Measurements from ENCODE around the gene MANBA.

Gene MANBA

GRCh38 chr4:102684610-102685052, 76.1 kb downstream of the MANBA start:
- Mint-ChIP-seq H3K9me3 (no peaks in the 10 kb centered on the region), H3K4me1 (no peaks in the 10 kb centered on the region), H3K36me3 (peaks cover under 1% of the 10 kb centered on the region), H3K4me3 (no peak overlapping the region), H3K27ac (no peak overlapping the region)
- ATAC-seq: peak; percentile 66
- no peak for DNase-seq (ENCODE audit: low spot score in 2 of 2)

DNA sequence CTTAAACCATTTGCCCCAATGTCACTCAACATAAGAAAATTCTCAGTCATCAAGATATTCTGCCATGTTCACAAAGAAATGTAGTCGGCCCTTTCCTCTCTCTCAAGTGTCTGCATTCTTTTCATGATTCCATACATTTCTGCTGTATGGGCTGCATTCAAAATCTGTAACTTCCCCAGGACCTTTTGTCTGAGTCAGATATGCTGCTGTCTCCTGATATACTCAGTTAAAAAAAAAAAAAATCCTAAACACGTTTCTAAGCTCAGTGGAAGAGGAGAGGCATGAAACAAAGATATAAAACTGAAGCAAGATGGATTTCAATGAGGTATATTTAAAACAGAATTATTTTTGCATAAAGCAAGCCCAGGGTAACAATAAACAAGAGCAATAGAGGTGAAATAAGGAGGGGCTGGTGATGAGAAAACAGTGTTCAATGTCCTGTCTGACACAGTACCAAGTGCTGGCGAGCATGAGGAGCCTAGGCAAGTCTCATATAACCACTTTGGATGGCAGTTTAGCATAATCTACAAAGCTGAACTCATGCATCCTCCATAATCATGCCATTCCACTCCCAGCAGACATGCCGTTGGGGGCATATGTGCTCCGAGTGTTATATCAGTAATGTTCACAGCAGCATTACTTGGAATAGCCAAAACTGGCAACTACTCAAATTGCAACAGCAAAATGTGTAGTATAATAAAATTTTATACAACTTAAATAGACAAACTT, 76.7 kb downstream of the MANBA start:
- Mint-ChIP-seq H3K9me3 (no peaks in the 10 kb centered on the region), H3K27ac (no peak overlapping the region), H3K4me3 (no peak overlapping the region), H3K36me3 (no peaks in the 10 kb centered on the region), H3K4me1 (no peaks in the 10 kb centered on the region)
- no peak for DNase-seq (ENCODE audit: low spot score in 2 of 2)
- no peak for ATAC-seq

DNA sequence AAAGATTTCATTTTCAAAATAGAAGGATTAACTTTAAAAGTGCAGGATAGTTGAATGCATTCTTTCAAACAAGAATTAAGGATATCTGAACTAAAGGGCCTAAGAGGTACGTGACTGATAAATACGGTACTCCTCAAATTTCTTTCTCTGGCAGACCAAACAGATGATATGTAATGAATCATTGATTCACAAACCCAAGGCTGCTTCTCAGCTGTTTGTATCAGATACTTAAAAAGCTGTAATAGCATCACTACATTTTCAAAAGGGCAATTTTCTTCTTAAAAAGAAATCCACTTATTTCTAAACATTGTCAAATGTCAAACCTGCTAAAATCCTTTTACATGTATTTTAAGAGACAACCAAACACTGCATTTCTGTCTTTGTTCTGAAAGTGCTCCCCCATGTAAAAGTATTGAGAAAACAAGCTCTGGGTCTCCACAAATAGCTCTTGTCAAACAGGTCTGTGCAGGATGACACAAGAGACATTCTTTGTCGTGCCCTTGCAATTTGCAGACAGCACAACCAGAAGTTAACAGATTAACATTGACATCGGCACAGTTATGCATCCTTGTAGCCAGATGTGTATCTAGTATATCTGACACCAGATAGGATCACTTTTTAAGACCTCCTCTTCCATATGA, 82.0 kb downstream of the MANBA start:
- no peaks in the 10 kb centered on the region for H3K36me3 Mint-ChIP-seq
- no peak overlapping the region for H3K4me3 Mint-ChIP-seq
- ATAC-seq (no peak), DNase-seq (ENCODE audit: low spot score in 2 of 2) (no peak)
- H3K27ac Mint-ChIP-seq: no peak overlapping the region
- H3K9me3 Mint-ChIP-seq: no peaks in the 10 kb centered on the region
- H3K4me1 Mint-ChIP-seq: no peaks in the 10 kb centered on the region

DNA sequence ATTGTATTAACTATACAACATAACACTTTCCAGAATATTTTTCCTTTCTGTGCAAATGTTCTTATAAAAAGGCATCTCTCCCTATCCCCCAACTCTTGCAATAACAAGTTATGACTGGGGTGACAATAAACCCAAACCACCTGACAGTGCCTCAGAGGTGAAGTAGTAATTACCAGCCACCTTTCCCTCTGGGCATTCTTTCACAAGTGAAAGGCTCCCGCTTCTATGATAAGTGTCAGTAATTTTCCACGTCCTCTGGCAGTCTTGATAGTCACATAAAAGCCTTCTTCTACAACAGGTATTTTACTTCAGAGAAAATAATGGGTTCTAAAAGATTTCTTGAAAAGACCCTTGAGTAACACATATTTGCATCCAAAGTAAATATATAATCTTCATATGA, 82.7 kb downstream of the MANBA start:
- H3K36me3 Mint-ChIP-seq: no peaks in the 10 kb centered on the region

GRCh38 chr4:102675141-102675540, 85.6 kb downstream of the MANBA start:
- H3K36me3 Mint-ChIP-seq: peaks cover 8% of the 10 kb centered on the region
- H3K4me3 Mint-ChIP-seq: no peak overlapping the region
- no peak overlapping the region for H3K27ac Mint-ChIP-seq
- no peak for DNase-seq (ENCODE audit: low spot score in 2 of 2)
- no peaks in the 10 kb centered on the region for H3K4me1 Mint-ChIP-seq
- no peak for ATAC-seq
- no peaks in the 10 kb centered on the region for H3K9me3 Mint-ChIP-seq

More for the DNA sequence above, 82.7 kb downstream of the MANBA start:
- DNase-seq (ENCODE audit: low spot score in 2 of 2) (no peak), ATAC-seq (no peak)
- Mint-ChIP-seq H3K4me1 (no peaks in the 10 kb centered on the region), H3K4me3 (no peak overlapping the region), H3K27ac (no peak overlapping the region), H3K9me3 (no peaks in the 10 kb centered on the region)

- no peak for ATAC-seq
- Mint-ChIP-seq H3K4me1 (no peaks in the 10 kb centered on the region), H3K9me3 (no peaks in the 10 kb centered on the region), H3K36me3 (peaks cover 43% of the 10 kb centered on the region), H3K4me3 (no peak overlapping the region), H3K27ac (no peak overlapping the region)
- DNase-seq (ENCODE audit: low spot score in 2 of 2): no peak
Measured at GRCh38 chr4:102667001-102667400, 93.8 kb downstream of the MANBA start.

DNA sequence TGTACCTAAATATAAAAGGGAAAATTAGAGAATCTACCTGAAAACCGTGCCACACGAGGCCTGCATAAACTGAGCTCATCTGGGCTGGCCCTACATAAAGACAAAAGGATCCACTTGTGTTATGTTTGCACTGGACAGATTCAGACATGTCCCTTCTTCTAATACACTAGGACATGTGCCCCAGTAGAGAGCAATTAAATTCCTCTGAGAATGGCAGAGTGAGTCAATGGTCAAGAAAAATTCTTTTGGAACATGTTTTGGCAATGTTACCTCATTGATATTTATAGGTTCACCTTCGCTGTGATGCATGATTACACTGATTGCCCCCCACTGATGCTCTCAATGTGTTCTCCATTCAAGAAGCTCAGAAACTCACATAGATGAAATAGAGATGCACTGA, 95.2 kb downstream of the MANBA start:
- ATAC-seq: no peak
- no peaks in the 10 kb centered on the region for H3K9me3 Mint-ChIP-seq
- H3K4me1 Mint-ChIP-seq: no peaks in the 10 kb centered on the region
- H3K4me3 Mint-ChIP-seq: no peak overlapping the region
- no peak for DNase-seq (ENCODE audit: low spot score in 2 of 2)
- peaks cover 37% of the 10 kb centered on the region for H3K36me3 Mint-ChIP-seq
- no peak overlapping the region for H3K27ac Mint-ChIP-seq

- H3K4me1 Mint-ChIP-seq: no peaks in the 10 kb centered on the region
- H3K4me3 Mint-ChIP-seq: no peak overlapping the region
- DNase-seq (ENCODE audit: low spot score in 2 of 2): no peak
- no peak overlapping the region for H3K27ac Mint-ChIP-seq
- H3K9me3 Mint-ChIP-seq: no peaks in the 10 kb centered on the region
- no peak for ATAC-seq
- peaks cover 20% of the 10 kb centered on the region for H3K36me3 Mint-ChIP-seq
Measured at GRCh38 chr4:102663073-102663472, 97.7 kb downstream of the MANBA start.

DNA sequence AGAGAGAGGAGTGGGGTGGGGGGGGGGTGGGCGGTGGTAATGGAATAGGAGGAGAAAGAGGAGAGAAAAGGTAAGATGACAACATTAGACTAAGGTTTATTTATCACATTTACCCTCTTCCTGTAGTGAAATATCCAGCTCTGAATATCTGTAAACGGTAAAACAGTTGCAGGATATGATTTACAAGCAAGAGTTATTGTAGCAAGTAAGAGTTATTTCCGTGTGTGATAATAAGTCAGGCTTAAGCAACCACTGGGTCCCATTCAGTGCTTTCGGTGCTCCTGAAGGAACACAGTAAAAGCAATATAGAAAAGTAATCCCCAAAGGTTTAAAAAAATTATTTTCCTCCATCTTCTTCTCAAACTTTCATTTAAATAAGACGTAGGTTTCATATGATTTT, 103.6 kb downstream of the MANBA start:
- DNase-seq (ENCODE audit: low spot score in 2 of 2) (no peak), ATAC-seq (no peak)
- Mint-ChIP-seq H3K27ac (no peak overlapping the region), H3K4me1 (no peaks in the 10 kb centered on the region), H3K9me3 (no peaks in the 10 kb centered on the region), H3K36me3 (no peaks in the 10 kb centered on the region), H3K4me3 (no peak overlapping the region)

- Mint-ChIP-seq H3K4me1 (no peaks in the 10 kb centered on the region), H3K4me3 (no peak overlapping the region), H3K27ac (no peak overlapping the region), H3K36me3 (peaks cover 9% of the 10 kb centered on the region), H3K9me3 (no peaks in the 10 kb centered on the region)
- no peak for ATAC-seq
- DNase-seq (ENCODE audit: low spot score in 2 of 2): no peak
Measured at GRCh38 chr4:102647117-102647516, 113.7 kb downstream of the MANBA start.

DNA sequence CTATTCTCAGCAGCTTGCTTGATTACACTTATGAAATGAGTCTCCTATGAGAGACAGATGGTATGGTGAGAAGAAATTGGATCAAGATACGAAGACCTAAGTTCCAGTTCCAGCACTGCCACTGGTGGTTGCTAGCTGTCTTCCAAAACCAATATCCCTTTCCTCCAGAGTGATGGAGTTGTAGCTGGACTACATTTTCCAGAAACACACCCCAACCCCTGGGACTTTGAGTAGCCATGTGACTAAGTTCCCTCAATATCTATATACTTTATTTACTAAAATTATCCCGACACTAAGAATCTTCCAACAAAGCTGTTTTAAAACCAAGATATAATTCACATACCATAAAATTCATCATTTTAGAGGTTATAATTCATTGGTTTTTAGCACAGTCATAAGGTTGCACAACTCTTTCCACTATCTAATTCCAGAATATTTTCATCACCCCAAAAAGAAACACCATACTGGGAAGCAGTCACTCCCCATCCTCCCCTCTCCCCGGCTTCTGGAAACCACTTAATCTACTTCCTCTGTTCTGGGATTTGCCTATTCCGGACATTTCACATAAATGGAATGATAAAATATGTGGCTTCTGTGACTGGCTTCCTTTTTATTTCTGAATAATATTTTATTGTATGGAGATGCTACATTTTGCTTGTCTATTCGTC, 118.0 kb downstream of the MANBA start:
- Mint-ChIP-seq H3K36me3 (peaks cover 5% of the 10 kb centered on the region), H3K4me3 (no peak overlapping the region), H3K9me3 (no peaks in the 10 kb centered on the region), H3K4me1 (no peaks in the 10 kb centered on the region), H3K27ac (no peak overlapping the region)
- ATAC-seq (no peak), DNase-seq (ENCODE audit: low spot score in 2 of 2) (no peak)

DNA sequence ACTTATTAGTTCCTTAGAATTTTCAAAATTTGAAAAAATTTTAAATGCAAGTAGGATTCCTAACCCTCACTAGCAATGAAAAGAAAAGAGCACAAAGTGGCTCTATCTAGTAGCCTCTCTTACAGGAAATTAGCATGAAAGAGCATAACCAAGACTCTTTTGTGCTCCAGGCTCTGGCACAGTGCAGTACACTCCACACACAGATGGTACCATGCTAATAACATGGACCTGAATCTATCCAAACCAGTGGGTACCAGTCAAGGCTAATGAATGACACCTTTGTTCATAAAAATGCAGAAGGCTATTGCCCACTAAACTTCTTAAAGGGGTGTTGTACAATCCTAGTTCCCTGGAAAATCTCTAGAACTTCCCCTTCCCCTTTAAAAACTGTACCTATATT, 119.0 kb downstream of the MANBA start:
- no peak for DNase-seq (ENCODE audit: low spot score in 2 of 2)
- H3K9me3 Mint-ChIP-seq: no peaks in the 10 kb centered on the region
- peaks cover 5% of the 10 kb centered on the region for H3K36me3 Mint-ChIP-seq
- no peak for ATAC-seq
- no peaks in the 10 kb centered on the region for H3K4me1 Mint-ChIP-seq
- H3K4me3 Mint-ChIP-seq: no peak overlapping the region
- H3K27ac Mint-ChIP-seq: no peak overlapping the region

DNA sequence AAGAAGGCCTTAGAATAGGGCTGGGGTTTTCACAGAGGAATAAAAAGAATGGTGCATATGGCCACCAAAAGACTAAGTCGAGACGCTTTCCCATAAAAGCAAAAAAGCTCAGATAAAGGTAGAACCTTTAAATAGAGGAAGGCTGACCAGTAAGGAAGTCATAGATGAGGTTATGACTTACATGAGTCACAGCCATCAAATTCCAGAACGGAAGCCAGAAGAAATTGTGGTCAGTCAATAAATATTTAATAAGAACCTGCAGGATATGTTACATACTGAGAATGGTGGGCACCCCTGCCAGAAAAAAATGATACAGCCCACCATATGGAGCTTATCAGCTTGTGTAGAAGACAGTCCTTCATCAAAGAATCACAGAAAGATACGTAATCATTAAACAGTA, 120.1 kb downstream of the MANBA start:
- DNase-seq (ENCODE audit: low spot score in 2 of 2) (no peak), ATAC-seq (no peak)
- Mint-ChIP-seq H3K4me3 (no peak overlapping the region), H3K36me3 (peaks cover 11% of the 10 kb centered on the region), H3K27ac (no peak overlapping the region), H3K9me3 (no peaks in the 10 kb centered on the region), H3K4me1 (no peaks in the 10 kb centered on the region)

GRCh38 chr4:102639598-102639997, 121.2 kb downstream of the MANBA start:
- Mint-ChIP-seq H3K4me3 (no peak overlapping the region), H3K27ac (no peak overlapping the region), H3K36me3 (peaks cover 11% of the 10 kb centered on the region), H3K4me1 (no peaks in the 10 kb centered on the region), H3K9me3 (no peaks in the 10 kb centered on the region)
- DNase-seq (ENCODE audit: low spot score in 2 of 2) (no peak), ATAC-seq (no peak)

- DNase-seq (ENCODE audit: low spot score in 2 of 2): no peak
- H3K9me3 Mint-ChIP-seq: no peaks in the 10 kb centered on the region
- H3K4me1 Mint-ChIP-seq: no peaks in the 10 kb centered on the region
- H3K27ac Mint-ChIP-seq: no peak overlapping the region
- H3K4me3 Mint-ChIP-seq: no peak overlapping the region
- no peak for ATAC-seq
- H3K36me3 Mint-ChIP-seq: peaks cover 11% of the 10 kb centered on the region
Measured at GRCh38 chr4:102638621-102639020, 122.1 kb downstream of the MANBA start.

DNA sequence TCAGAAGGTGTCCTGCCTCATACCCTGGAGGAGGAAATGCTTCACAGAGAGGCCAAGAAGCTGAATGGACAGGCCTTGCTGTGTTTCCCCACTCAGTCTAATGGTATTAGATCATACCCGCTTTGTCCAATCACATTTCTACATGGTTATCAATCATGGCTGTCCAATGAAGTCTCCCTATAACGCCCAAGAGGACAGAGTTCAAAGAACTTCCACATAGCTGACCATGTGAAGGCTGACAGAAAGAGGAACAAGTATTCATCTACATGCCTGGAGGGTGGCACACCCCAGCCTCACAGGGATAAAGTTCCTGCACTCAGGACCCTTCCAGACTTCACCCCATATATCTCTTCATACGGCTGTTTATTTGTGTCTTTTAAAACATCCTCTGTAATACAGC, 123.4 kb downstream of the MANBA start:
- Mint-ChIP-seq H3K9me3 (no peaks in the 10 kb centered on the region), H3K27ac (peak overlapping the region; percentile 48), H3K36me3 (peaks cover 11% of the 10 kb centered on the region), H3K4me1 (no peaks in the 10 kb centered on the region), H3K4me3 (no peak overlapping the region)
- ATAC-seq (no peak), DNase-seq (ENCODE audit: low spot score in 2 of 2) (no peak)

Measured in stimulated activated effector memory CD8-positive, alpha-beta T cell treated with anti-CD3 and anti-CD28 coated beads, Interleukin-12 subunit alpha, Interleukin-12 subunit beta, amount 100 ng/mL, for 72 hours (primary cell).